ENCODE data around the gene ZFR.

The ZFR gene

GRCh38 chr5:32304622-32305021, 139.9 kb downstream of the ZFR start:
- H3K9ac ChIP-seq (ENCODE audit: low read depth in 1 of 2, low read length in 2 of 2): no peak overlapping the region
- H3K4me1 ChIP-seq (ENCODE audit: control insufficient read depth in 1 of 2, insufficient read depth in 2 of 2, low read length in 2 of 2): peaks cover 26 to 33% of the 10 kb centered on the region in 2 donors
- no peak overlapping the region for H3K4me3 ChIP-seq (ENCODE audit: low read depth in 1 of 2, low read length in 2 of 2)
- H3K27ac ChIP-seq (ENCODE audit: low read depth, low read length): no peak overlapping the region
- H3K9me3 ChIP-seq (ENCODE audit: control insufficient read depth in 1 of 2, low read length in 2 of 2): no peaks in the 10 kb centered on the region
- no peaks in the 10 kb centered on the region for H3K27me3 ChIP-seq (ENCODE audit: control insufficient read depth in 1 of 2, insufficient read depth in 2 of 2, low read length in 2 of 2)
- H3K36me3 ChIP-seq (ENCODE audit: control insufficient read depth in 1 of 2, insufficient read depth in 2 of 2, low read length in 2 of 2): peaks cover 0 to 6% of the 10 kb centered on the region in 2 donors

All from duodenal mucosa (tissue), 2 donors.